Stimulated activated CD8-positive, alpha-beta memory T cell treated with anti-CD3 and anti-CD28 coated beads, Interleukin-4, amount 100 ng/mL, for 48 hours (primary cell): ENCODE data around the gene ARHGEF10L.

Experiments used
- DNase-seq: peaks from one replicate; pipeline ENCODE4 v3.0.0-alpha.2; 2020

ARHGEF10L gene

GRCh38 chr1:17594690-17595601, 55.4 kb downstream of the ARHGEF10L start:
- no peak for DNase-seq

GRCh38 chr1:17595602-17595925, 56.1 kb downstream of the ARHGEF10L start:
- DNase-seq: no peak

- no peak for DNase-seq
These were observed 56.7 kb downstream of the ARHGEF10L start for GRCh38 chr1:17596186-17596585.

GRCh38 chr1:17596651-17597509, 57.4 kb downstream of the ARHGEF10L start:
- no peak for DNase-seq

- DNase-seq: no peak
These were observed 58.2 kb downstream of the ARHGEF10L start for GRCh38 chr1:17597651-17598050.

GRCh38 chr1:17598251-17598650, 58.8 kb downstream of the ARHGEF10L start:
- no peak for DNase-seq

- DNase-seq: no peak
These were observed 59.9 kb downstream of the ARHGEF10L start for GRCh38 chr1:17599291-17599953.

- no peak for DNase-seq
These were observed 60.4 kb downstream of the ARHGEF10L start for GRCh38 chr1:17599954-17600300.

- DNase-seq: no peak
These were observed 60.8 kb downstream of the ARHGEF10L start for GRCh38 chr1:17600321-17600720.

- no peak for DNase-seq
These were observed 62.3 kb downstream of the ARHGEF10L start for GRCh38 chr1:17601643-17602382.

- DNase-seq: no peak
These were observed 63.8 kb downstream of the ARHGEF10L start for GRCh38 chr1:17603091-17603841.

- DNase-seq: no peak
These were observed 66.3 kb downstream of the ARHGEF10L start for GRCh38 chr1:17605582-17606344.

GRCh38 chr1:17606826-17607440, 67.4 kb downstream of the ARHGEF10L start:
- peak; percentile 78 for DNase-seq

GRCh38 chr1:17607644-17608581, 68.4 kb downstream of the ARHGEF10L start:
- DNase-seq: no peak

GRCh38 chr1:17609529-17609928, 70.0 kb downstream of the ARHGEF10L start:
- no peak for DNase-seq

GRCh38 chr1:17610085-17610484, 70.6 kb downstream of the ARHGEF10L start:
- no peak for DNase-seq

- no peak for DNase-seq
These were observed 71.2 kb downstream of the ARHGEF10L start for GRCh38 chr1:17610713-17611112.

- DNase-seq: no peak
These were observed 72.5 kb downstream of the ARHGEF10L start for GRCh38 chr1:17611991-17612390.

GRCh38 chr1:17612831-17613230, 73.3 kb downstream of the ARHGEF10L start:
- DNase-seq: no peak

GRCh38 chr1:17614586-17614985, 75.1 kb downstream of the ARHGEF10L start:
- DNase-seq: no peak
